ENCODE data around the gene GLB1L3. TPM values are rescaled to one million over a fixed set of nuclear protein-coding genes. Genes with fewer than 3 reads are reported as not detected.

The GLB1L3 gene
- total RNA-seq, 1 experiment from 2014 or later = not detected

GRCh38 chr11:134313821-134314607, 37.8 kb downstream of the GLB1L3 start:
- Histone ChIP-seq H3K4me2 (ENCODE audit: low read length) (no peak overlapping the region), H3K27ac (ENCODE audit: low read depth, low read length) (no peak overlapping the region), H2AFZ (ENCODE audit: low read depth, low read length, poor library complexity, severe bottlenecking) (no peak overlapping the region), H3K4me3 (replicated peaks in 1 of 2; ENCODE audit: low read depth in 1 of 2, low read length in 2 of 2) (no peak overlapping the region), H3K36me3 (ENCODE audit: control insufficient read depth in 1 of 2, insufficient read depth in 2 of 2, low read length in 2 of 2) (no peaks in the 10 kb centered on the region), H3K9me2 (ENCODE audit: insufficient read depth) (no peaks in the 10 kb centered on the region), H3K27me3 (ENCODE audit: insufficient read depth, low read length) (no peaks in the 10 kb centered on the region), H3K4me1 (ENCODE audit: control insufficient read depth in 1 of 2, insufficient read depth in 2 of 2, low read length in 2 of 2) (no peaks in the 10 kb centered on the region), H3K9me3 (ENCODE audit: control insufficient read depth in 1 of 2, insufficient read depth in 1 of 2, low read depth in 1 of 2, low read length in 2 of 2) (no peaks in the 10 kb centered on the region), H3K79me2 (ENCODE audit: insufficient read depth, low read length) (no peaks in the 10 kb centered on the region), H4K20me1 (ENCODE audit: insufficient read depth) (no peaks in the 10 kb centered on the region), H3K9ac (ENCODE audit: low read length) (no peak overlapping the region)
- RAD21 ChIA-PET (ENCODE audit: low non-redundant PET in 1 of 2, low total read pairs in 2 of 2, uncharacterized antibody in 2 of 2, unreplicated experiment in 2 of 2) = no interaction called here
- TF ChIP-seq YY1 (IDR thresholded peaks at IDR 0.05; ENCODE audit: extremely low read depth, insufficient replicate concordance, low read depth, low read length) (no peak), SIN3A (IDR thresholded peaks at IDR 0.05; ENCODE audit: low read depth) (no peak), SRF (IDR thresholded peaks at IDR 0.05; ENCODE audit: low read depth) (no peak), EGR1 (IDR thresholded peaks at IDR 0.05; ENCODE audit: low read depth) (no peak), EZH2 (IDR thresholded peaks at IDR 0.05) (no peak), TCF7L2 (IDR thresholded peaks at IDR 0.05; ENCODE audit: borderline replicate concordance, extremely low read depth, insufficient read depth, insufficient read length) (no peak), FOSL1 (IDR thresholded peaks at IDR 0.05; ENCODE audit: low read depth) (no peak), EZH2phosphoT487 (IDR thresholded peaks at IDR 0.05; ENCODE audit: borderline replicate concordance) (no peak), ZFX (IDR thresholded peaks at IDR 0.05) (no peak), ATF3 (IDR thresholded peaks at IDR 0.05) (no peak), CTCF (IDR thresholded peaks at IDR 0.05 in 2 of 3, conservative IDR thresholded peaks at IDR 0.05 in 1 of 3; ENCODE audit: borderline replicate concordance in 1 of 3, insufficient read depth in 1 of 3, low read depth in 2 of 3, low read length in 2 of 3) (no peak), POLR2AphosphoS5 (IDR thresholded peaks at IDR 0.05; ENCODE audit: low read depth, low read length) (no peak), ELF1 (IDR thresholded peaks at IDR 0.05; ENCODE audit: borderline replicate concordance, low read depth) (no peak), JUND (IDR thresholded peaks at IDR 0.05) (no peak), SP1 (IDR thresholded peaks at IDR 0.05; ENCODE audit: low read depth) (no peak), CBX3 (IDR thresholded peaks at IDR 0.05; ENCODE audit: low read depth) (no peak)
- TF ChIP-seq, protein P1, sequence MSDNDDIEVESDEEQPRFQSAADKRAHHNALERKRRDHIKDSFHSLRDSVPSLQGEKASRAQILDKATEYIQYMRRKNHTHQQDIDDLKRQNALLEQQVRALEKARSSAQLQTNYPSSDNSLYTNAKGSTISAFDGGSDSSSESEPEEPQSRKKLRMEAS (IDR thresholded peaks at IDR 0.05) = no peak
- DNase-seq (ENCODE audit: low read depth, low spot score) (no peak), ATAC-seq (no peak)
- CTCF ChIA-PET = no interaction called here
- no TSS peak for BruUV-seq (replicated peaks)
- POLR2A ChIA-PET = no interaction called here
- intact Hi-C loops (cut with micrococcal nuclease) = no loop called here
